Kidney (tissue), 14 donors: ENCODE measurements around the gene LBX1. TPM values are rescaled to one million over a fixed set of nuclear protein-coding genes. Genes with fewer than 3 reads are reported as not detected.

ENCODE experiments used
- DNase-seq, 5 donors: peaks; one replicate each; pipeline ENCODE4 v3.0.0-alpha.2; 2013 to 2020
- FAIRE-seq: peaks from 2 replicates; lab custom pipeline; 2012; peaks lifted over from hg19 to GRCh38; lab: Jason Lieb, UNC
- H3K27ac ChIP-seq, 2 donors: one replicate each; pipeline ENCODE4 v1.7.0; 2013; ENCODE audit warnings: low read depth in 2 of 2, low read length in 2 of 2, inconsistent platforms in 1 of 2
- H3K27me3 ChIP-seq: one replicate; pipeline ENCODE4 v1.7.1; 2013; ENCODE audit warnings: low read length, inconsistent platforms; ENCODE audit not compliant: control insufficient read depth, insufficient read depth
- H3K36me3 ChIP-seq, 3 donors: one replicate each; pipeline versions ENCODE4 v1.7.0 to v1.7.1; 2013; ENCODE audit warnings: low read length in 3 of 3, control low read depth in 1 of 3, inconsistent platforms in 1 of 3; ENCODE audit not compliant: insufficient read depth in 3 of 3, control insufficient read depth in 2 of 3
- H3K4me1 ChIP-seq, 3 donors: one replicate each; pipeline versions ENCODE4 v1.7.0 to v1.7.1; 2013; ENCODE audit warnings: low read length in 3 of 3, inconsistent platforms in 1 of 3, low read depth in 1 of 3; ENCODE audit not compliant: control insufficient read depth in 2 of 3, insufficient read depth in 2 of 3
- H3K4me3 ChIP-seq, 3 donors: one replicate each; pipeline versions ENCODE4 v1.7.0 to v1.8.1; 2013; ENCODE audit warnings: low read length in 3 of 3, control low read depth in 1 of 3, inconsistent platforms in 1 of 3
- H3K9ac ChIP-seq, 3 donors: one replicate each; pipeline versions ENCODE4 v1.7.0 to v1.7.1; 2013; ENCODE audit warnings: low read length in 3 of 3, control low read depth in 1 of 3, inconsistent platforms in 1 of 3
- H3K9me3 ChIP-seq, 3 donors: one replicate each; pipeline versions ENCODE4 v1.7.0 to v1.7.1; 2013; ENCODE audit warnings: low read length in 3 of 3, control low read depth in 1 of 3, inconsistent platforms in 1 of 3; ENCODE audit not compliant: control insufficient read depth in 2 of 3, insufficient read depth in 1 of 3
- intact Hi-C: fragments of 100-400 bp; cut with DNase I; formaldehyde crosslinking; loops from one replicate; pipeline ENCODE4 v1.11.1; 2022
- polyA plus RNA-seq: library from polyadenylated mRNA; stranded (reverse); fragments of 350-450 nt; fragmentation: Illumina TruSeq; extraction: RNeasy Lipid Tissue Mini Kit (QIAGEN cat#74804); gene quantifications from one replicate; pipeline ENCODE4 v1.2.3, GENCODE V29; 2014; ENCODE audit warnings: low read depth, low replicate concordance; ENCODE audit not compliant: insufficient read depth
- total RNA-seq: library from RNA; stranded (reverse); fragmentation: NEBNext Ultra II Directional; extraction: Animal tissue kit (Norgen Biotek cat#: 25700); gene quantifications from one replicate; pipeline ENCODE4 v1.2.1, GENCODE V29; 2021
- TF ChIP-seq, protein P1 (sequence below): IDR thresholded peaks from 3 replicates; pipeline ENCODE4 v1.5.1; 2012; ENCODE audit warnings: mild to moderate bottlenecking, moderate library complexity, borderline replicate concordance; ENCODE audit not compliant: insufficient read depth; ENCODE audit errors: extremely low read depth
- donor health status: control.
- donor health status: control.
- donor health status: control.
- donor health status: control.
- donor health status: control.
- donor health status: DM: yes; HTN: yes; CAD: no.
- donor health status: Normal renal cell carcinoma (clear cell type).

Gene LBX1
- total and polyA plus RNA-seq, 2 donors from 2014 or later, result not detected

DNA sequence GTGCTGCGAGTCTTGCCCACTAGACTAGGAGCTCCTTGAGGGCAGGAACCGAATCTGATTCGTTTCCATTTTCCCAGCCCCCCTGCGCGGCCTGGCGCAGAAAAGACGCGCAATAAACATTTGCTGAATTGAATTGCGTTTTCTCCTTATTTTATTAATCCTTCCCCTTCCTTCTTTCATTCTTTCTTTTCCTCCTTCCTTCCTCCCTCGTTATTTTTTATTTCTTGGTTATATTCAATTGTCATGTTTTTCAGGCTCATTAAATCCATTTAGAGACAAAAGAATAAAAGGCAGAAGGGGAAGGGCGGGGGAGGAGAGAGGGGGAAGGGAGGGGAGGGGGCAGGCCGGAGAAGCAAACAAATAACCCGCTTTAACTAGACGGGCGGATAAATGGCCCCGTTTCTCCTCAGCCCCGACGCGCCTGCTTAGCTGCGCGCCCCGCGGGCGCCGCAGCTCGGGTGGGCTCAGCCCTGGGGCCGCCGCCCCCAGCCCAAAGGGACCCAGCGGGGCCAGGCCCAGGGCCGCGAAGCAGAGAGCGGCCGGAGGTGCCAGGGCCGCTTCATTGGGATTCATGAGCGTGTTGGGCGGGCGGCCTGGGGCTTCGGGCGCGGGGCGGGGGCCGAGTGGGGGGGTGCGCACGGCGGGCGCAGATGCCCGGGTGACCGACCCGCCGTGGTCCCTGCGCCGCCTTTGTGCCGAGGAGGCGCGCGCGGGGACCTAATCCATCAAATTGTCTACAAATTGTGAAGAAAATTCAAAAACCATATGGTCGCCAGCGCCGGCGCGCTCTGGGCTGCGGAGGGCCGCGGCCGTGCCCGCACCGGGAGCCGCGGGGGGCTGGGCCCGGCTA lies 5.0 kb downstream of the LBX1 start:
- TF ChIP-seq, protein P1, sequence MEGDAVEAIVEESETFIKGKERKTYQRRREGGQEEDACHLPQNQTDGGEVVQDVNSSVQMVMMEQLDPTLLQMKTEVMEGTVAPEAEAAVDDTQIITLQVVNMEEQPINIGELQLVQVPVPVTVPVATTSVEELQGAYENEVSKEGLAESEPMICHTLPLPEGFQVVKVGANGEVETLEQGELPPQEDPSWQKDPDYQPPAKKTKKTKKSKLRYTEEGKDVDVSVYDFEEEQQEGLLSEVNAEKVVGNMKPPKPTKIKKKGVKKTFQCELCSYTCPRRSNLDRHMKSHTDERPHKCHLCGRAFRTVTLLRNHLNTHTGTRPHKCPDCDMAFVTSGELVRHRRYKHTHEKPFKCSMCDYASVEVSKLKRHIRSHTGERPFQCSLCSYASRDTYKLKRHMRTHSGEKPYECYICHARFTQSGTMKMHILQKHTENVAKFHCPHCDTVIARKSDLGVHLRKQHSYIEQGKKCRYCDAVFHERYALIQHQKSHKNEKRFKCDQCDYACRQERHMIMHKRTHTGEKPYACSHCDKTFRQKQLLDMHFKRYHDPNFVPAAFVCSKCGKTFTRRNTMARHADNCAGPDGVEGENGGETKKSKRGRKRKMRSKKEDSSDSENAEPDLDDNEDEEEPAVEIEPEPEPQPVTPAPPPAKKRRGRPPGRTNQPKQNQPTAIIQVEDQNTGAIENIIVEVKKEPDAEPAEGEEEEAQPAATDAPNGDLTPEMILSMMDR, result no peak
- peak in 1 of 5 donors; percentile 12 for DNase-seq
- Histone ChIP-seq H3K36me3 (no peaks in the 10 kb centered on the region), H3K9me3 (no peaks in the 10 kb centered on the region), H3K27me3 (peaks cover 73% of the 10 kb centered on the region), H3K4me3 (no peak overlapping the region), H3K27ac (no peak overlapping the region), H3K4me1 (peaks cover 0 to 25% (median 0%) of the 10 kb centered on the region in 3 donors), H3K9ac (no peak overlapping the region)
- no peak for FAIRE-seq
- intact Hi-C loops, result no loop called here

DNA sequence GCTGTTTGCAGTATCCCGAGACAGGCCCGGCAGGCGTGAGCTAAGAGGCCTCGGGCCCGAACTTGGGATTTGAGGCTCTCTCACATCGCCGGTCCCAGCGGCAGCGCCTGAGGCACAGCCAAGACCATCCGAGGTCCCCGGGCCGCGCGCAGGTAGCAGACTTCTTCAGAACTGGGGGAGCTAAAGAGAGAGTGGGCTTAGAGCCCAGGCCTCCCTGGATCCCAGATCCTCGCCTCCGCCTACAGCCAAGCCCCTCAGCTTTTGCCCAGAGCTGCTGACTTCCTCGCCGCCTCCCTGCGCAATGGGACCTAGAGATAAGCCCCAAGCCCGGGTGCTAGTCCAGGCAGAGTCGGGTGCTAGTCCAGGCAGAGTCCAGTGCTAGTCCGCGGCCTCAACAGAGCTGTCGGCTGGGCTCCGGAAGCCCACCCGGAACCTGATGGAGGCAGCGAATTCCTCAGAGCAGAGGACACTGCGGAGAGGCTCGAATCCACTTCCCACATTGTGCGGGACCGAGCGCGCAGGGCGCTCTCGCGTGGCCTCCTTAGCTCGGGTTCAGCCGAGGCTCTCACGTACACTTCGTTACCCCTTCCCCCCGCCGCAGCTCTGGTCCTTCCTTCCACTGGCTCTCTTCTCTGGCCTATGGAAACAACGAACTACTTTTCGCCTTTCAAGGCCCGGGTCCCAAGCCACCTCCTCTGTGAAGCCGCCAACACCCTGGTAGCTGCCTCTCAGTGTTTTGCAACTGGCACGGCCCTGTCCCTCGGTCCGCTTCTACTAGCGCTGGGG lies 5.8 kb downstream of the LBX1 start:
- Histone ChIP-seq H3K27me3 (peaks cover 79% of the 10 kb centered on the region), H3K4me3 (peak overlapping the region in 1 of 3 donors; percentile 52), H3K9me3 (no peaks in the 10 kb centered on the region), H3K36me3 (no peaks in the 10 kb centered on the region), H3K9ac (no peak overlapping the region), H3K27ac (no peak overlapping the region), H3K4me1 (peaks cover 0 to 22% (median 0%) of the 10 kb centered on the region in 3 donors)
- intact Hi-C loops, result no loop called here
- TF ChIP-seq, protein P1, result no peak
- DNase-seq (peak in 2 of 5 donors; percentile 33 to 46), FAIRE-seq (no peak)

DNA sequence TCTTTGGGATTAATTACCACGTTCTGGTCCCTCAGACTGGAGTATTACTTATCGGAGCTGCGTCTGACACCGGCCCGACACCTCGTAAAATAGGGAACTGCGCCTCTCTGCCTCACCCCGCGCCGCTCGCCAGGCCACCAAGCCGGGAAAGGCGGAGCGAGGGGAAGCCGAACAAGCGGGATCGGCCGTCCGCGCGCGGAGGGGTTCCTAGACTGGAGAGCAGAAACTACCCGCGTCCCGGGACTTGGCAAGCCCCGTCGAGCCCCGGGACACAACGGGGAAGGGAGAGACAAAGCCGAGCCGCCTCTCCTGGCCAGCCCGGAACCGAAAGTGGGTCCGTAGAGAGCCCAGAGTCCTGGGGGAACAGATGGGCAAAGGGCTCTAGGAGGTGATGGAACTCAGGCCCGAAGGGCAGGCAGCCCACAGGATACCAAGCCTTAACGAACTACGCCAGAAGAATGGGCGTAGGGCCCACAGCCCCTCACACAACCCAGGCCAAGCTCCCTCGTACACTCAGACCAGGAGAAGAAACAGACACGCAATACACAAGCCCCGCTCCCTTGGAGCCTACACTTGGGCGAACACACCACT lies 6.5 kb downstream of the LBX1 start:
- no peak for FAIRE-seq
- TF ChIP-seq, protein P1, result no peak
- H3K9ac ChIP-seq, result no peak overlapping the region
- peak overlapping the region in 1 of 3 donors; percentile 52 for H3K4me3 ChIP-seq
- no peaks in the 10 kb centered on the region for H3K36me3 ChIP-seq
- peak in 3 of 5 donors; percentile 44 to 61 (median 54) for DNase-seq
- H3K27me3 ChIP-seq, result peaks cover 77% of the 10 kb centered on the region
- H3K27ac ChIP-seq, result no peak overlapping the region
- H3K9me3 ChIP-seq, result no peaks in the 10 kb centered on the region
- intact Hi-C loops, result no loop called here
- peaks cover 0 to 21% (median 0%) of the 10 kb centered on the region in 3 donors for H3K4me1 ChIP-seq
